GM21381 (cell line): ENCODE data around the gene ARHGAP31.
A peak's percentile ranks its signal among the peaks of the same experiment; 100 is the strongest.
"Not testable (repeated sequence)": the region's sequence is repeated elsewhere in the genome, so short reads cannot be mapped to it uniquely, and the experiment has no call there.

ENCODE experiments used
- ATAC-seq: cut with Tn5 transposase; IDR thresholded peaks from one replicate; pipeline ENCODE4 v1.9.1; 2021; ENCODE audit warnings: mild to moderate bottlenecking, moderate library complexity; ENCODE audit not compliant: unreplicated experiment

Gene ARHGAP31

DNA sequence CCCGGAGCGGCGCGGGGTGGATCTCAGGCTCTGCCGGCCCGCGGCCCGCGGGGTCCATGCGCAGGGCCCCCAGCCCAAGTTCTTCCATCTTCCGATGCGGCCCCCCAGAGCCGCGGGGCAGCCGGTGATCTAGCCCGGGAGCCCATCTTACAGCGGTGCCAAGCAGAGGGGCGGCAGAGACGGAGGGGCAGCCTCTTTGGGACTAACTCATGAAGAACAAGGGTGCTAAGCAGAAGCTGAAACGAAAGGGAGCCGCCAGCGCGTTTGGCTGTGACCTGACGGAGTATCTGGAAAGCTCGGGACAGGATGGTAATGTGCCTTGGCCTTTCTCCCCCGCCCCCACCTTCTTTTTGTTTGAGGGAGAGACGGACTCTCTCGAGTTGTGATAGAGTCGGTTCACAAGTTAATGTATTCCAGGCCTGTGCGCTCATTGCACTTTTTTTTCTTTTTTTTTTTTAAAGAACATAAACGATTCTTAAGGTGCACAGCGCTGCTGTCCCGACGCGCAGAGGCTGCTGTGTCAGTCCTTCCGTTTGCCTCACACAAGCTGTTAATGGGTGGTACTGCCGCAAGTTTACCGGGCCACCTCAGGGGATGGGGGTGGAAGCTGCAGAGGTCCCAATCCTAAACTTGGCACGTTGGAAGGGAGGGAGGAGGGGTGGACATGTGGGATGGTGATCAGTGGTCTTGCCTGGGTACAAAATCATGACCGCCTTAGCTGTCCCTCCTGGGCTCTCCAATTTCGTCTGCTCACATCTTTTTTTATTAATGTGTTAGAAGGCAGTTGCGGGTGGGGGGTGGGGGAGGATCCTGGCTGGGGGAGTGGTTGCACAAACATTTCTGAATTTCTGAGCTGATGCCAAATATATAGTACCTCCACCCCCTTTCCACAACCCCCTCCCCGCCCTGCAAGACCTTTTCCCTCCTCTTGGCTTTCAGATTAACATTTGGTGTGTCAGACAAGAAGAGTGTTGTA lies 801 bp downstream of the ARHGAP31 start:
- ATAC-seq = peak; percentile 26

DNA sequence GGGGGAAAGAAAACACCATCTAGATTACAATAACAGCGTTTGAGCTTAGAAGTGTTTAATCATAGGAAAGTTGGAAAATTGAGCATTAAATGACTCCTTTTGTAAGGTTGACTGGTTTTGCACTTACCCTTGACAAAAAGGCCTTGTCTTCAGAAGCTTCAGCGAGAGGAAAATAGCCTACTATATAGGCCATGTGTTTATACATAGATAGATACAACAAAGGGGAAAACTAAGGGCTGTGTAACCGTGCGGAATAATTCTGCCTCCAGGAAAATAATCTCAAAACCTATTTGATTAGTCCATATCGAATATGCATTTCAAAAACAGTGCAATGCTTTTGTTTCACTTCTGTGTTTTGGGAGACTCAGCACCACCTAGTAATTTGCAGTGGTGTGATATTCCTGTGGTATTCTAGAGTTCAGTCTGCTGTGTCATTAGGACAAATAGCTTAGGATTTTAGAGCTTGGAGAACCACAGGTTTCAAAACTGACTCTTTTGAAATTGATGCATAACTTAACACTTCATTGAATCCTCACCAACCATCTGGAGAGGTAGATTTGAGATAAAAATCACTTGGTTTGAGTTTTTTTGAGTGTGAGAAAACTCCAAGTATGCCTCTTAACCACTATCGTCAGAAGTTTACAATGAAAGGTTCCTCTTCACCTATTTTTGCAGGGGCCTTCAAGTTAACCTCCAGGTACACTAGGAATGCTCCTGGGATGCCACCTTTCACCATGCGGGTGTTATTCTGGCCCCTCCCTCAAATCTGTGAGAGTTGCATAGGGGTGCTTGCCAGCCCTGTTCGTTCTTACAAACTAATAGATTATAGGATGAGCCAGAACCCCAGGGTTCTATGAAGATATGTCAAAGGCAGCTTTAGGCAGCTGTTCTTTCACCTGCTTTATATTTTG lies 1.9 kb downstream of the ARHGAP31 start:
- no peak for ATAC-seq

DNA sequence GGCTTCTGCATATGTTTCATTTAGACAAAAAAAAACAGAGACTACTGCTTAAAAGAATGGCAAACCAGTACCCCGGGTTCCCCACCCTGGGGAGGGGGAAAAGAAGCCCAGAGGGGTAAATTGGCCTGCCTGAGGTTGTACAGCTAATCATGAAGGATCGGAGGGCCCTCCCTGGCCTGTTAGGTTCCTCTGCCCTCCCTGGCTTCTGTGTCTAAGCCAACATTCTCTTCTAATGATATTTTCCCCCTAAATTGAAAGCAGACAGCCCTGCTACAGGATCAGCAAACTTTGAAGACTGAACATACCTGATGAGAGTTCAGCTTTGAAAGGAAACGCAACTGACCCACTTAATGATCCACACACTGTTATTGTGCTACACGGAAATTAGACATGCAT lies 2.5 kb downstream of the ARHGAP31 start:
- no peak for ATAC-seq

DNA sequence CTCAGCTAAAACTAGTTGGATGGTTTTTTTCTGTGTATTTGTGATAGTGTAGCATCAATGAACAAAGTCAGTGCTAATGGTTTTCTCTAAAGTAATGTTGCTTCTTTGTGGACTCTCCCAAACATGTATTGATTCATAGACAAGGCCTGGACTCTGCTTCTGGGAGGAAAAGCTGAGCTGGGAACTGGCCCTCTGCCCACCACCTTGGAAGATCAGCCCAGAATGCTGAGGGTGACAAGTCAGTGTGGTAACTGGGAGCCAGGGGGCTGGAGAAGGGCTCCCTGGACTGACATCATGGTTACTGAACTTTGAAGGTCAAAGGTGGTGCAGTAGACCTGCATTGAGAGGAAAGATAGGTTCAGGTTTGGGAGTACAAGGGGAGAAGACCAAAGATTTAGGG lies 3.0 kb downstream of the ARHGAP31 start:
- ATAC-seq = no peak

DNA sequence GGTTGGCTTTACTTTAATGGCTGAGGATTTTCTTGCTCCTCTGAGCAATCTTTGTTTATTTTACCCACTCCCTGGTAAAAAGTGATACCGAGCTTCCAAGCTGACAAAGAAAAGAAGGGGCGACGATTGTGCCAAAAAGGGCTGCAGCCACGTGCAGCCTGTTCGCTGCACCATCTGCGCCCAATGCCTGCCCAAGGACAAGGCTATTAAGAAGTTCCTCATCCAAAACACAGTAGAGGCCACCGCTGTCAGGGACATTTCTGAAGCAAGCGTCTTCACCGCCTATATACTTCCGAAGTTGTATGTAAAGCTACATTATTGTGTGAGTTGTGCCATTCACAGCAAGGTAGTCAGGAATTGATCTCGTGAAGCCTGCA lies 4.4 kb downstream of the ARHGAP31 start:
- no peak for ATAC-seq

DNA sequence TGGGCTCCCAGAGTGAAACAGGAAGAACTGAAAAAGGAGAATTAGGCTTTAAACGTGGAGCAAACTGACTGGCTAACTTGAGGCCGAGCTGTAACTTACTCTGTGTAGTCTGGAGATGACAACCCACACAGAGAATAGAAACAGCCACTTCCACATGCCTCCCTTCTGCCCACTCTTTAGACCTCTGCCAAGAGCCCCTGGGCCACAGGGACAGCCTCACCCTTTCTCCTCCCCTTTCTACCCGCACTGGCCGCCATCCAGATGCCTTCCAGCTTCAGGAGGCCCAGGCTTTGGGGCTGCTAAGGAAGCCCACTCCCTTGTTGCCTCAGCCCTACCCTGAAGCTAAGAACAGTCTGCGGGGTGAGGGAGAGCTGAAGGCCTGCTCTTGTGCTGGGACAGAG lies 6.8 kb downstream of the ARHGAP31 start:
- no peak for ATAC-seq

DNA sequence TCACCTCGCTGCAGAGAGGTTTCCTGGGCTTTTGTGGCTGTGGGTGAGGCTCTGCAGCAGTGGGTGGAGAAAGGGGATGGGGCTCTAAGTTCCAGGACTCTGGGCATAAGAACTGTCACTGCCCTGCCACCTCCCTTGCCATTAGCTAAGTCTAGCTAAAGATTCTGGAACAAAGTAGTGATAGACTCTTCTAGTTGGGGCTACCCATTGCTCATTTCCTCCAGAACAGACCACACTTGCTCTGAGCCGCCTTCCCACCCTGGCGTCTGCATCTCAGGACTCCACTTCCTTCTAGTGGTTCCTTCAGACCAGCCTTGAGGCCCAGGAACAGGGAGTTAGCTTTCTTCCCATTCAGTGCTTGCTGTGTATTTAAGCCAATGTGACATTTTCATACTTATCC lies 7.5 kb downstream of the ARHGAP31 start:
- ATAC-seq = no peak

DNA sequence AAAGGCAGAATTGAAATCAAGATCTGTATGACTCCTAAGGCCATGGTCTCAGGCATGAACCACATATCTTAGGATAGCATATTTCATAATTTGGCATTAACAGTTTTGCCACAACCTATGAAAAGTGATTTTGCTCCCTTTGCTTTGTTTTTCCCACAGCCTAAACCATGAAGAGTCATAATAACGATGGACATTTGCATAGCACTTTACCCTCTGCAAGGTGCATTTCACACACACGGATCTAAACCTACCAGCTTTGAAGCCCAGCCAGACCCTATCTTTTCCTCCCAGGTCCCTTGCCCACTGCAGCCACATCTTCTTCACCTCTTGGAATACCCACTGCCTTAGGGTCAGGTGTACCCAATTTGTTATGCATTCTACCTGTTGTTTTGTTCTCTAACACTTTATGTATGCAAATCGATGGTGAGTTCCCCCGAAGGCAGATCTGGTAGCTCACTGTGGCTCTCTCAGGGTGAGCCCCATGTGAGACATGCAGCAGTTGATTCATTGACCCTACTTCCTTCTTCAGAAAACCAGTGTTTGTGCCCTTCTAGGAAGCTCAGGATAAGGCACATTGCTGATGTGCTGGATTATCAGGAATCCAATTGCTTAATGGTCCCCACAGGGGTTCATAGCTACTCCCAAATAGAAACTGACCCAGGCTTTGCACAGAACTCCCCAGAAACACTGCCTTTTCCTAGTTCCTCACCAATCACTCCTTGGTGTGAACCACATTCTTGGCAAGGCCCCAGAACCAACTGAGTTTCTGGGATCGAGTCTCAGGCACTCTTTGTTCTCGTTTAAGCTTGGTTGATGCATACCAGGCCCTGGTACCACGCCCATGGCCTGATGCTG lies 8.7 kb downstream of the ARHGAP31 start:
- ATAC-seq = peak; percentile 64

DNA sequence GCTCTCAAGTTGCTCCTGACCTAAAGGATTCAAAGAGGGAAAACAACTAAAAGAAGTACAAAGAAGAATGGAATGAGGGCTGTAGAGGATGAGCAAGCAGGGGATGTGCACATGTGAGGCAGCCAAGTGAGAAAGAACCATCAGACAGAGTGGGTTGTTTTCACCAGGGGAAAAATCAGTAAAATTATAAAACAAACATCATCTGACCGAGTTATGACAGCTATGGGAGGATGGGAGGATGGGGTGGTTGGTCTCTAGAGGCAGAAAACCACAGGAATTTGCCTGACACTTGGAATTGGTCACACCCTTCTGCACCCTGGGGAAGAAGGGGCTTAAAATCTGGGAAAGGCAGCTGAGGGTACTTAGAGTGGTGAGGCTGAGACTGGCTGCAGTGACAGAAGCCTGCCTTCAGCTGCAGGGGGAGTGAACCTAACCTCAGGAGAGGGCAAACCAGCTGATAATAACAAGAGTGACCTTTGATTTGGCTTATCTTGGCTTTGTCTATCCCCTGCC lies 10.1 kb downstream of the ARHGAP31 start:
- ATAC-seq = no peak

DNA sequence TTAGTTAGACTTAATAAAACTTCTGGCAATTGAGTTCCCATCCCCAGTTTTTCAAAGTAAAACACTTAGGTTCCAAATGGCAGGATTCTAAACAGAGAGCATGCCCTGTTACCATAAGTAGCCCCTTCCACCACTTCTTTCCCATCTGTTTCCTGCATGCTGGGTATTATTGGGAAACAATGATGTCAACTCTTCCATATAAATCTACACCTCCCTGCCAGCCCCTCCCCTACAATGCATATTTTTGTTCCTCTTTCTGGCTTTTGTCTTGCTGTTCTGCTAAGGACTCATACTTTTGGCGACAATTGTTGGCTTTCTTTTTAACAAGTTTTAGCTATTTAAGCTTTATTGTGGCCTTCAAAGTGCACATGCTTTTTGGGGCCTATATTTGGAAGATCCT lies 11.1 kb downstream of the ARHGAP31 start:
- no peak for ATAC-seq

DNA sequence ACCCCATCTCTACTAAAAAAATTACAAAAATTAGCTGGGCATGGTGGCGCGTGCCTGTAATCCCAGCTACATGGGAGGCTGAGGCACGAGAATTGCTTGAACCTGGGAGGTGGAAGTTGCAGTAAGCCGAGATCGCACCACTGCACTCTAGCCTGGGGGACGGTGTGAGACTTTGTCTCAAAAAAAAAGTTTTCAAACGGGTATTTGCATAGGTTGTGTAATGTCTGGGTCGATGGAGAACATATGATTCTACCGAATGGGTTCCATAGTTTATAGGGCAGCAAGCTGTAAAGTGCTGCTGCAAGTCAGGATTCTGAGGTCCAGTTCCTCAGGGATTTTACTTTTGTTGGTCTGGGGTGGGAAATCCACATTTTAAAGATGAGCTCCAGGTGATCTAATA lies 12.2 kb downstream of the ARHGAP31 start:
- ATAC-seq = not testable (repeated sequence)

DNA sequence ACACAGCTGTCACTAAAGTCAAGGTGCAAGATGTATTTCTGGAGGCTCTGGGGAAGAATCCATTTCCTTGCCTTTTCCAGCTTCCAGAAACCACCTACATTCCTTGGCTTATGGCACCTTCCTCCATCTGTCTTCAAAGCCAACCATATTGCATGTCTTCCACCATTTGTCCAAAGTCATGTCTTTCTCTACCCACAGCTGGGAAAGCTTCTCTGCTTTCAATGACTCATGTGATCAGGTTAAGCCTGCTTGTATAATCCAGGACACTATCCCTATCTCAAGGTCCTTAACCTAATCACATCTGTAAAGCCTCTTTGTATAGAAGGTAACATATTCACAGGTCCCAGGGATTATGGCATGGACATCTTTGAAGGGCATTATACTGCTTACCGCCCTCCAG lies 14.2 kb downstream of the ARHGAP31 start:
- ATAC-seq = no peak

DNA sequence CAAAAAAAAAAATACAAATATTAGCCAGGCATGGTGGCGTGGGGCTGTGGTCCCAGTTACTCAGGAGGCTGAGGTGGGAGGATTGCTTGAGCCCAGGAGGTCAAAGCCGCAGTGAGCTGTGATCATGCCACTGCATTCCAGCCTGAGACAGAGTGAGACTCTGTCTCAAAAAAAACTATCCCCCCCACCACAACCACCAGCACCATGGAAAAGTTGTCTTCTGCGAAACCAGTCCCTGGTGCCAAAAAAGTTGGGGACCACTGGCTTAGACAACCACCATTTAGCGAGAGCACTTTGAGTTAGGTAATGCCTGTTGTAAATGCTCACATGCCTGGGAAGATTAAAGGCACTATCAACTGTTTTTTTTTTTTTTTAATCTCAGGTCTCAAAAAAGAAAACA lies 15.4 kb downstream of the ARHGAP31 start:
- ATAC-seq = no peak

DNA sequence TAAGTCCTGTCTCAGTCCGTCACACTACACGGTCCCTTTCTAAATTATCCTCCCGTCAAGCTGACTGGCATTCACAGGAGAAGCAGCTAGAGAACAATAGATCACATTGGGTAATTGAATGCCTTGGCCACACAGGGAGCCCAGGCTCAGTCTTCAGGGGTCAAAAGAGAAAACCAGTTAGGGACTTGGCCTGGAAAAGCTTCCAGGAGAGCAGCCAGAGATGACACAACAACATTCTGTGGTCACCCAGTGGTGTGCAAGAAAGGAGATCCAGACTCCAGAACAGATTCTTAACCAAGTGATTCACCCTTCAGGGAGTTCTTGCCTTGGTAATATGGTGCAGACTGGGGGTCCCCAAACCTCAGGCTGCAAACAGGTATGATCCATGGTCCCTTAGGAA lies 15.9 kb downstream of the ARHGAP31 start:
- ATAC-seq = no peak

DNA sequence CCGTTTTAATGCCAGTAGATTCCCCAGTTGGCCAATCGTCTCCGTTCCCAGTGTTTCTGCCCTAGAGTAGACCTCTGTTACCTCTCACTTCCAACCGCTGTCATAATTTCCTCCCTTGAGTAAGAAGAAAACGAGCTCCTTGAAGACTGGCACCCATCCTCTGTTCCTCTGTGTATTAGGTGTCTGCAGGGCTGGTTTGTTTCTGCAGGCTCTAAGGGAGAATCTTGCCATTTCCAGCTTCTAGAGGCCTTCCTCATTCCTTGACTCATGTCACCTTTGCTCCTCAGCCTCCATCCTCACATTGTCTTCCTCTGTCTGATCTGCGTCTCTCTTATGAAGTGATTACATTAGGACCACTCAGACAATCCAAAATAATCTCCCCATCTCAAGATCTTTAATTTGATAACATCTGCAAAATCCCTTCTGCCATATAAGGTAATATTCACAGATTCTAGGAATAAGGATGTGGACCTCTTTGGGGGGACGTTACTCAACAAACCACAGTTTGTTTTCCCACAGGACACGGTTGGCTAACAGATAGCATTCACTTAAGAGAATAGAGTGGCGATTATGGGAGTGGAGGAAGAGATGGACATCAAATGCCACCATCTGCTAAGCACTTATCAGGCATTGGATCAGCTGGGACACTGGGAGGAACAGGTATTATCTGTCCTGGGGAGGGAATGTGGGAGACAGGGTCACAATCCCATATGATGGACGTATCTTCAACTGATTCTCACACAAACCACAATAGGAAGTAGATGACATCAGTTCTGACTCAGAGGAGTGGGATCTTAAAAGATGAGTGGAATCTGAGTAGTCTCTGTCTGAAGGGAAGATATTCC lies 17.1 kb downstream of the ARHGAP31 start:
- no peak for ATAC-seq

DNA sequence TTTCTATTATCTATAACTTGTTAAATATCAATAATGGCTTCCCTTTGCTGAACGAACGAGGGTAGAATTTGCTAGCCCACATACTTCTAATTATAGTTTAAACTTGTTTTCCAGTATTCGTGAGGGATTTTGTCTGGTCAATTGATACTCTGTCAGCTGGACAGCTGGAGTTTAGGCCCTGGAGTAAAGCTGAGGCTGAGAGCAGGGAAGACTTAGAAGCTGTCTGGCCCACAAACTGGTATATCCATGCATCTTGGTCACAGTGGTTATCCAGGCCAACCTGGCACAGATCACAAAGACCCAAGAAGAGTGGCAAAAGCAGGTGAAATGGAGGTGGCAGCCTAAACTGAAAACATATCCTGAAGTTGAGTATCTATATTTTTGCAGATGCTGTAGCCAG lies 19.3 kb downstream of the ARHGAP31 start:
- no peak for ATAC-seq

DNA sequence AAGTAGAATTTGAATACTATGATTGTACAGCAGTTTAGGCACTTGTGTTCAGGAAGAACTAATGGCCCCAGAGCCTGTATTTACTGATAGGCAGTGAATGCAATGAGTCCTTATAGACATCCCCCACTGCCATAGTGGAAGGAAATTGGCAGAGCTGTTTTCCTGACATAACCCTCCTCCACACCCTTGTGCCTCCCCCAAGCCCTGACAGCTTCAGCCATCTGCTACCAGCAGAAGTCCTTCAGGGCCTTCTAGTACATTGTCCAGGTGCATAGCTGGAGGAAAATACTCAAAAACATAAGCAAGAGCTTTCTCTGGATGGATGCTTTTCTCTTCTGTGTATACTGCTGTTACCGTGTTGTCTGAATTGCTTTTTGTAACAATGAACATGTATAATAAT lies 20.6 kb downstream of the ARHGAP31 start:
- no peak for ATAC-seq

DNA sequence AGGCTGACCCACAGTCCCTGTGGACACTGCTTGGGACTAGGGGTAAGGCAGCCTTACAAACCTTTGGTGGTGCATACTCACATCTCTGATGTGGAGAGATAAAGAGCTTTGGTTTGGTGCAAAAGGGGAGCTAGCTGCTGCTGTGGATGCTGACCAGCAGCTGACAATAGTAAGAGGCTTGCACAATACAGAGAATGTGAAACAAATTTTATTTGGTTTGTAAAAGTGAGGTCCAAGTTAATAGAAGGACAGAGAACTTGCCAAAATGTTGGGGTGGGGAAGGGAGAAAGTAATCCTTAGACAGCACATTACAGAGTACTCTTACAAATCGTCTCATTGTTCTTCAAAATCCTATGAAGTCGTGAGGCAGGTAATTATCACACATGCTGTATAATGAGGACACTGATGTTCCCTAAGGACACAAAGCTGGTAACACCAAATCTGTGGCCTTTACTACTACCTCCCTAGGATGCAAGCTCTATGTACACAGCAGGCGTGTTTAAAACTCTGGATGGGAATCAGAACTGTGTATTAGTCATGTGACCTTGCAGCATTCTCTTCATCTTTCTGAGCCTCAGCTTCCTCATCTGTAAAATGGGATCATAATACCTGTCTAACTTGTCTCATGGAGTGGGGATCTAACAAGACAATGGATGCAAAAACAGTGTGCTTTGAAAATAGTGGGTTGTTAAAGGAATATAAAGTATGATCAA lies 21.6 kb downstream of the ARHGAP31 start:
- ATAC-seq = no peak

DNA sequence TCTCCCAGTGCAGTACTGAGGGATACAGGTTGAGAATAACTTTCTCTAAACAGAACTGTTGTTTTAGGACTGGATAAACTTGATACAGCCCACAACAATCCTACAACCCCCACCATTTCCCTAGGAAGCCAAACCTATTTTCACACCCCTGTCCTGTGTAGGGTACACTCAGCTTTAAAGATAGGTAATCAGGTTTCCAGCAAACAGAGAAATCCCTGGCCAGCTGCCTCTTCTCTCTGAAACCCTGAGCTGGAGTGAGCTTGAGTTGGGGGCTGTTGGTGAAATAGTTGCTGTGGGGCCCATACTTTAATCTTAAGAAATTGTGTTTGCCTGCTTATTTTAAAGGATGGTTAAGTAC lies 22.1 kb downstream of the ARHGAP31 start:
- ATAC-seq = no peak
